NCI-H460 (cell line): ENCODE data around the gene SLC5A5. TPM values are rescaled to one million over a fixed set of nuclear protein-coding genes. Genes with fewer than 3 reads are reported as not detected.

ENCODE experiments used
- DNase-seq: peaks from one replicate; pipeline ENCODE4 v3.0.0-alpha.2; 2016; ENCODE audit warnings: low read depth; ENCODE audit errors: extremely low read depth
- total RNA-seq: library from RNA; depleted of rRNA; stranded (reverse); fragments of >200 nt; shearing (Covaris generic); gene quantifications from 2 replicates; pipeline ENCODE4 v1.2.3, GENCODE V29; 2014

SLC5A5 gene
- total RNA-seq, 1 experiment from 2014 or later, result 0.02 TPM

DNA sequence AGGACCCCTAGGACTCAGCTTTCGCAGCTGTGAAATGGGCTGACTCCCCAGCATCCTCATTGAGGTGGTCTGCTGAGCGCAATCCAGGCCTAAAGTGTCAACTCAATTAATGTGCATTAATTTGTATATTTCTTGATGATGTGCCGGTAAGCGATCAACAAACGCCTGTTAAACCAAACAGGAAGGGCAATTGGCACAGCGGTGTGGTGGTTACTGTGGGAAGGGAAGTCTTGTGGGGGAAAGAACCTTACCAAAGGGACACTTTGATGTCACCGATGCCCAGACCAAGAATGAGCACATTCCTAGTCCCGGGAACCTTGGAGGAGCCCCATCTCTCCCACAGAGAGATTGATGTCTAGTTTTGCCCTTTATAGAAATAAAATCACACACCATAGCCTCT lies 25.6 kb upstream of the SLC5A5 start:
- no peak for DNase-seq

DNA sequence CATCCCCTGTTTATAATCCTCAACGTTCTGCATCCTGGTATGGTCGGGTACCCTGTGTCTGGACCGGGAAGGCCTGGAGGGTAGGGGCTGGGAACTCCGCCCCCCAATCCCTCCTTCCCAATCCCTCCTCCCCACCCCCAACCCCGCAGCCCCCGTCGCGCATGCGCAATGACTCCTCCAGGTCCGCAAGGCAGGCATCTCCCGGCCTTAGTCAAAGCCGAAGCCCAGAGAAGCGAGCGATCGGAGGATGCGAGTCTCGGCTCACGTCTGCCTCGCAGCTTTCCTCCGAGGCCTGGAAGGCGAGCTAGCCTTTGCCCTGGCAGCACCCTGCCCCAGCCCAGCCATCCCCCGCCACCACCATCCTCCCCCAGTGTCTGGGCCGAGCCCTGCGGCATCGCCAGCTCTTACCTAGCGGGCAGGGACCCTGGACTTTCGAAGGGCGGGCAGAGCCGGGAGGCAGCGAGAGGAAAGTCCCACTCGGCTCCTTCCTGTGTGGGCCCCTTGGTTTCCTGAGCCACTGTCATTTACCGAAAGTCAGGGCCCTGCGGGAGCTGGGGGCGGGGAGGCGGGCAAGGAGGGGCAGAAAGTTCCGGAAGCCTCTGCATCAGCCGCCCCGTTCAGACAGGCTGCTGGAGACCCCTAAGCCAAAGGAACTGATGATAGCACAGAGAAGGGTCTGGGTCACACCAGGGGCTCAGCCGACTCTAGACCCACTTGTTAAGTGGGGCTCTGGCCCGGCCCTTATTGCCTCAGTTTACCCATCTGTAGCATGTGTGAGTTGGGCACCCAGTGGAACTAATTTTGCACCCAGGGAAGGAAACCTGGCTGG lies 24.0 kb upstream of the SLC5A5 start, which contains the start of gene JAK3:
JAK3 (minus strand) TSS at position 445 of the 829 bp plus-strand sequence. CDS start 3,565 bp downstream, outside the sequence.
- no peak for DNase-seq

DNA sequence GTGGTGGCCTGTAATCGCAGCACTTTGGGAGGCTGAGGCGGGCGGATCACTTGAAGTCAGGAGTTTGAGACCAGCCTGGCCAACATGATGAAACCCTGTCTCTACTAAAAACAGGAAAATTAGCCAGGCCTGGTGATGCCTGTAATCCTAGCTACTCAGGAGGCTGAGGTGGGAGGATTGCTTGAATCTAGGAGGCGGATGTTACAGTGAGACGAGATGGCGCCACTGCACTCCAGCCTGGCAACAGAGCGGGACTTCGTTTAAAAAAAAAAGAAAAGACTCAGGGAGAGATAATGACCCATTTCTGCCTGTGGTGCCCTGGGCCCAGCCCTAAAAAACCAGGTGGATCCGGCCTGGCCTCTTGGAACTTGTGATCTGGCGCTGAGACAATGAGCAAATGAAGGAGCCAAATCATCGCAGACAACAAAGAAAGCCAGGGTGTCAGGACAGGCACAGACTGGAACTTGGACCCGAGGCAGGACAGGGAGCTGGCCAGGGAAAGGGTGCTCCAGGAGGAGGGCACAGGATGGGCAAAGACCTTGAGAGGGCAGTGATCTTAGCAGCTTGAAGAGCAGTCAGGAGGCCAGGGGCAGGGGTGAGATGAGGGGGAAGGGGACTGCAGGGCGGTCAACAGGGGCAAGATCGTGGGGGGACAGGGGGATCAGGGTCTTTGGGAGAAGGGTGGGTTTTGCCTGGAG lies 23.0 kb upstream of the SLC5A5 start:
- no peak for DNase-seq

DNA sequence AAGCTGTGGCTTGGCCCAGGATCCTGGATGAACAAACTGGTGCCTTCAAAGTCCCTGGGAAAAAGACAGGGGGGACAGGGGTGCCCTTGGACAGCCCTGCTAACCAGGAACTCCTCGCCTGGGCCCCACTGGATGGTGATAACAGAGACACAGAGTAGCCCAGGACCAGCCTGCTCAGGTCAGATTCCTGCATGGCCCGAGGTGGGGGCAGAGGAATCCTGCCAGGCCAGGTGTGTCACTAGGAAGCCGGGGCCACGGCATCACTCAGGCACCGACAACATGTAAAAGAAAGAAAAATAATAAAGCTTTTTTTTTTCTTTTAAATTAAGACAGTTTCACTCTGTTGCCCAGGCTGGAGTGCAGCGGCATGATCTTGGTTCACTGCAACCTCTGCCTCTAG lies 17.7 kb upstream of the SLC5A5 start:
- no peak for DNase-seq

DNA sequence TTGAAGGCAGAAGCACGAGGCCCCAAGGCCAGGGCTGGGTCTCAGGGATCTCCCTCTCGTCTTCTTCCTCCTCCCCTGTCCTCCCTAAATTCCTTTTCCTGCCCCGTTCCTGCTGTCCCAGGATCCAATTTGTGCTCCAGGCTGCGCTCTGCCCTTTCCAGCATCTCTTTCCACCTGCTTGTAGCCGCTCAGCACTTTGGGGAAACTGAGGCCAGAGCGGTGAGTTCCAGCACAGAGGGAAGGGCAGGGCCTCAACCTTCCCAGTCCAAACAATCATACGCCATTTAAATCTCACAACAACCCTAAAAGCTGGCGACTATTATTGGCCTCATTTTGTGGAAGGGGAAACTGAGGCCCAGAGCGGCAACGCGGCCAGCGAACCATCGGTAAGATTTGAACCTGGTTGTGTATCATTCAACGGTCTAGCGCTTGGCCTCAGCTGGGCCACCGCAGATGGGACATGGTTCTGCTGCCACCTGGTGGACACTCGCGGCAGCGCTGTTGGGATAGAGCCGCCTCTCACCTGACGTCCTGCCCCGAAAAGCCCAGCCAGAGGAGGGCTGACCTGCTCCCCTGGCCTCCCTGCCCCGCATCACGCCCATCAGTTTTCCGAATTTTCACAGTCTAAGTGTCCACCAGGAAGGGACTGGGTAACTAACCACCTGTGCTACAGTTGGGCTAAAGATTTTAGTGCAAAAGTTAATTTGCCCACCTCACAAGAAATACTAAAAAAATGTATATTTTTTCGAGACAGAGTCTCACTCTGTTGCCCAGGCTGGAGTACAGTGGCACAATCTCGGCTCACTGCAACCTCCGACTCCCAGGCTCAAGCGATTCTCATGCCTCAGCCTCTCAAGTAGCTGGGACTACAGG lies 16.2 kb upstream of the SLC5A5 start:
- DNase-seq, result peak; percentile 64

DNA sequence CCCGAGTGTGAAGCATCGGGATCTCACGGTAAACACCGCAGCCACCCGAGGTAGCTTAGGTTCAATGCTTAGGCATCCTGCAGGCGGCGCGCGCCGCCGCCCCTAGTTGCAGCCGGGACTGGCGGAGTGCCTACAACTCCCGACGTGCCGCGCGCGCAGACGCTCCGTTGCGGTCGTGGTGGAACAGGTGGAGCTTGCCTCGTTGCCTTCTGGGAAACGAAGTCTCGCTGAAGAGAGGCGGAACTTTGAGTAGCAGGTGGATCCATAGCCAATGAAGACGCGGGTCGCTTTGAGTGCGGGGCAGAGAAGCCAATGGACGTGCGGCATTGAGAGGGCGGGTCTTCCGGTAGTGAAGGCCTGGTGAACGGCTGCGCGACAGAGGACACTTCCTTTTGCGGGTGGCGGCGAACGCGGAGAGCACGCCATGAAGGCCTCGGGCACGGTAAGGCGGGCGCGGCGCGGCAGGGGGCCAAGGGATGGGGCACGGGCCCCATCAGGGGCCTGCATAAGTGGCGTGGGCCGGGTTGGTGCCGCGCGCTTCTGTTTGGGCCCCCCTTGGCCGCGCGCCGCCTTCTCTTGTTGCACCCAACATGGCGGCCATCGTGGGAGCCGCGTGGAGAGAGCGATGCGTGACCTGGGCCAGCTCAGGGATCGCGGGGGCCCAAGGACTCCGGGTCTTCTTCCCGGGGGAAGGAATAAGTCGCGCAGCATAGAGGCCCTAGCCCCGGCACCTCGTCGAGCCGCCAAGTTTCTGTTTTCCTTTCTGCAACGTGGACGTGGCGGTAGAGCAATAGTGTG lies 12.0 kb upstream of the SLC5A5 start, which contains the start of gene RPL18A:
RPL18A (plus strand) TSS at position 378 of the 798 bp plus-strand sequence; CDS start at position 425, 47 bp downstream.
- DNase-seq, result peak; percentile 99

DNA sequence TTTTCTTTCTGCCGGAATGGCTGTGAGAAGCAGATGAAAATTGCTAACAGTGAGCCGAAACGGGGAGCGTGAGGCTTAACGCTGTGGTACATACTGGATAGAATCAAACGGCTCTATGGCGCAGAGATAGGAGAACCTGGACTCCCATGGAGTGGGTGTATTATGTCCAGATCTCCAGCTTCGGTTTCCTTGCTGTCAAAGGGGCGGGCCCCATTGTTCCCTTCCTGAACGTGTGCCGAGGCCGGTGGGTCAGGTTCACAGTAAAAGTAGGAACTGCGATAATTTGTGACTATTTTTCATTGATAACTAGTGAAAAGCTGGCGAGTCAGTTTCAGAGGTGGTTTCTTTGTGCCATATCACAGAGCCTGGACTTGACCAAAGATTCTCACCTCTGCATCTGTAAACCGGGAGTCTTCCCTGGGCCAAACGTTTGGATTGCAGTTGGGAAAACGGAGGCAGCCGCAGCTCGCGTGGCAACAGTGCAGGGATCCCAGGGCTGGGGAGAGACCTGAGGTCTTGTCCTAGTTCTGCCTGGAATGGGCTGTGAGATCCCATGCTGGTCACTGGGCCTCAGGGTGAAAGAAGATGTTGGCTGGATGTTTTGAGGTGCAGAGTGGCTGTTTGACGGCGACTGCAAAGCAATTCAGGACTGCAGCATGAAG lies 11.3 kb upstream of the SLC5A5 start:
- DNase-seq, result no peak

DNA sequence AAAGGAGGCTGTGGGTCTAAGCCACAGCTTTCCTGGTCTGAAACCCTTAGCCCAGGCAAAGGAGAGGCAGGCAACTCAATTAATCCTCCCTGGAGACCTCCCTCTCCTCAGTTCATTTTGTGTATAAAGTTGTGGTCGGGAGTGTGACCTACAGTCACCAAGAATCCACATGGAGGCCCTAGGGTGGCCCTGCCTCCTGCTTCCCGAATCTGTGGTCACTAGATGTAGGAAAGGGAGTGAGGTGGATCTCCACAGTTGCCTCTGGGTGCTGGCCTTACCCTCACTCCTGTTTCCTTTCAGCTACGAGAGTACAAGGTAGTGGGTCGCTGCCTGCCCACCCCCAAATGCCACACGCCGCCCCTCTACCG lies 10.8 kb upstream of the SLC5A5 start:
- no peak for DNase-seq

DNA sequence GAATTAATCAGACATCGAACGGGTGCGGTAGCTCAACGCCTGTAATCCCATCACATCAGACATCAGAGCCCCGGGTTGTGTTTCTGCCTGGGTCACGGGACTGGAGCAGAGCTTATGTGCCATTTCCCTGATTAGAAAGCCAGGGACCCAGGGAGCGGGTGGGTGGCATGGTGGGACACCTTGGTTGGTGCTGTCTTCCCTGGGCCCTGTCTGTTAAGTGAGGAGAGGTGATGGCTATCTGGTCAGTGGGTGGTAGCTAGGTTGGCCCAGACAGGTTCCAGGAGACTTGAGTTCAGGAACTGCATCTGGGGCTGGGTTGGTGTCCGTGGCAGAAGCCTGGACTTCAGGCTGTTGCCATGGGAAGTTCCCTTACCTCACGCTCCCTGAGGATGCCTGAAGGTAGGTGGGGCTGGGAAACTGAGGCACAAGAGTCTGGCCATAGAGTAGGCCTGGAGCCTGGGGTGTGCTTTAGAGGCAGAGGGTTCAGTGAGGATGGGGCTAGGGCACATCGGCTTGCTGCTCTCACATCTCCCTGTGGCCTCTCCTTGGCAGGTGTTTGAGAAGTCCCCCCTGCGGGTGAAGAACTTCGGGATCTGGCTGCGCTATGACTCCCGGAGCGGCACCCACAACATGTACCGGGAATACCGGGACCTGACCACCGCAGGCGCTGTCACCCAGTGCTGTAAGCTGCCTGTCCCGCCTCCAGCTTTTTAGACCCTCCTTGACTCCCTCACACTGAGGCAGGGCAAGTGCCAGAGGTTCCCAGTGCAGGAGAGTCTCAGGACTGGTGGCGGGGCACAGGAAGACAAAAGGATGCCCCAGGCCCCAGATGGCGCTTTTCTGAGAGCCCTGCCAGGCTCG lies 10.0 kb upstream of the SLC5A5 start:
- DNase-seq, result no peak

DNA sequence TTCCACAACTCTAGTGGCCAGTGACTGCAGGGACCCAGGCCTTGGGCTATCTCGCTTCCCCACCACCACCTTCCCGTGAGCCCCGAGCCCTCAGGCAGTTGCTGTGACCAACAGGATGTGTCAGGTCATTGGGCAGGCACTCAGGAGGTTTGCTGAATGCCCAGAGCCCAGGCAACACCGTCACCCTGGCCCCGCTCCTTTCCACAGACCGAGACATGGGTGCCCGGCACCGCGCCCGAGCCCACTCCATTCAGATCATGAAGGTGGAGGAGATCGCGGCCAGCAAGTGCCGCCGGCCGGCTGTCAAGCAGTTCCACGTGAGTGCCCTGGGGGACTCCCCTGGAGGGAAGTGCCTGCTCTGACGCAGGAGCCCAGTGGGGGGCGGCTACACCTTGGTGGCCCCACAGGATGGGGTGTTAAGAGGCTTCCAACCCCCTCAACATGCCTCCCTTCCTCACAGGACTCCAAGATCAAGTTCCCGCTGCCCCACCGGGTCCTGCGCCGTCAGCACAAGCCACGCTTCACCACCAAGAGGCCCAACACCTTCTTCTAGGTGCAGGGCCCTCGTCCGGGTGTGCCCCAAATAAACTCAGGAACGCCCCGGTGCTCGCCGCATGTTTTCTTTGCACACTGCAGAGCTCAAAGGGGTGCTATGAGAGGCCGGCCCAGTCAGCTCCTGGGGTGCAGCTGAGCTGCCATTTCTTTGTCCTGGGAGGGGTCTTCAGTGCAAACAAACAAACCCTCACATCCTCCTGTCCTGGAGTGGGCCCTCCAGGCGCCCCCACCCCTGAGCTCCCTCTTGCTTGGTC lies 8.8 kb upstream of the SLC5A5 start:
- no peak for DNase-seq

DNA sequence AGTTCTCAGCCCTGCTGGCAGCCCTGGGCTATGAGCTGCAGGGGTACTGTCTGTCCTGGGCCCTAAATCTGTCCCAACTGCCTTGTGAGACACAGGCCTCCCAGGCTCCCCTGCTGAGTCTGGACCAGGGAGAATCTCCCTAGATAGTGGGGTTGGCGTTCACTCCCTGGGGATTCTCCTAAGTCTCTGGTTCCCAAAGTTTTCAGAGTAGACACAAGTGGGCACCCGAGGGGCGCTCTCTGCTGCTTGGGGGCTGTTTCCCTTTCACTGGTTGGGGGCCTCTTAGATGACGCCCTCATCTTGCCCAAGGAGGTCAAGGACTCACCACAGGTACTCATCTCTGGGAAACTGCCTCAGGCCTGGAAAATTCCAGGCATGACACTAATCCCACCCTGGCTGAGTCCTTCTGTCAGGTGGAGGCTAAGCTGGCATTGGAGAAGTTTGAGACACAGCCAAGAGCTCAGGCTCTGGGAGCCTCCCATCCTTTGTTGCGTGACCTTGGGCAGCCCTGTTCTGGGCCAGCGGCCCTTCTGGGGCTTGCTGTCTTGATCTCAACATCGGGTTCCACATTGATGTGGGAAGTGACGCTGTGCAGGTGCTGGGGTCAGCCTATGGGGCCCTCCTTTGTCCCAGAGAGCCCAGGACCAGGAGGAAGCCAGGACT lies 8.1 kb upstream of the SLC5A5 start:
- no peak for DNase-seq

DNA sequence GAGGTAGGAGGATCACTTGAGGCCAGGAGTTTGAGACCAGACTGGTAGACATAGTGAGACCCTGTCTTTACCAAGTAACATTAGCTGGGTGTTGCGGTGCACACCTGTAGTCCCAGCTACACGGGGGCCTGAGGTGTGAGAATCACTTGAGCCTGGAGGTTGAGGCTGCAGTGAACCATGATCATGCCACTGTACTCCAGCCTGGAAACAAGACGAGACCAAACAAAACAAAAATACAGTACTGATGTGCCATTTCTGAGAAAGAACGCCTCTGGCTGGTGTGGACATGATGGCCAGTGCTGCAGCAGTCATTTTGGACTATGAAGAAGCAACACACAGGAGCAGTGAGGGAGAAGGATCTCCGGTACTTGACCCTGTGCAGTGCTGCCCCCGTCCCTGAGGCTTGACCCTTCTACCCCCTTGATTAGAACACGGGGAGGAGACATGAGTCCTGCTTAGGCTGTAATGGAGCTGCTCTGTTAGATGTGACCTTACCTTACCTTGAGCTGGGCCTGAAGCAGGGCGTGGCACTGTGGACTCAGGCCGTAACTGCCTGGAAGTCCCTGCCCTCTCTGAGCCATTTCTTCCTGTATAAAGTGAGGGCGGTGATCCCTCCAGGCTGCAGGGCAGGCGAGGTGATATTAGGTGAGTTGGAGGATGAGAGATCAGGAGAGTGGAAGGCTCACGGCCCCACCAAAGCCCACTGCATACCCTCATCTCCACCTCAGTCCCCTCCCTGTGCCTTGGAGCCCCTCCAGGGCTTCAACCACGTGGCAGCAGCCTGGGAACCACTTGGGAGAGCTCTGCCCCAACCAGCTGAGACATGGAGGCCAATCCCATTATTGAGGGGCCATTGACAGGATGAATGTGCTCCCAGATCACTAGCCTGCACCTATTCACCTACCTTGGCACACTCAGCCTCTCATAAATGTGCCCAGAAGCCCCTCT lies 6.1 kb upstream of the SLC5A5 start:
- DNase-seq, result no peak

DNA sequence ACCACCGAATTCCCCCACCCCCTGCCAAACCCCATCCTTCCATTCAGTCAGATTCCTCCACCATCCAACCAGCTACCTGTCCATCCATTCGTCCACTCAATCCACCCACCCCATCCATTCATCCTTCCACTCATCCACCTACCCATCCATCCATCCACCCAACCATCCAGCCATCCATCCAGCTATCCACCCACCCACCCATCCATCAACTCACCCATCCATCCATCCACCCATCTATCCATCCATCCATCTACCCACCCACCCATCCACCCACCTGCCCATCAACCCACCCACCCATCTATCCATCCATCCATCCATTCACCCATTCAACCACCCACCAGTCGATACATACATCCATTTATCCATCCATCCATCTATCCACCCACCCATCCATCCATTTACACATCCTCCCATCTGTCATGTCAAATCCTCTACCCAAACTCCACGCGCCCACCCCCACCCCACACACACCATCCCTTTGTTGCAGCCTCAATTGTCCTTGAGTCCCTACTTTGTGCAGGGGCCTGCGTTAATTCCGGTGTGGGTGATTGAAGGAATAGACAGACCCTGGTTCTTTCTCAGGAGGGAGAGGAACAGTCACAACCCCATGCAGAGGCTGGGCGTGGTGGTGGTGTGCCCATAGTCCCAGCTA lies 5.3 kb upstream of the SLC5A5 start:
- no peak for DNase-seq

DNA sequence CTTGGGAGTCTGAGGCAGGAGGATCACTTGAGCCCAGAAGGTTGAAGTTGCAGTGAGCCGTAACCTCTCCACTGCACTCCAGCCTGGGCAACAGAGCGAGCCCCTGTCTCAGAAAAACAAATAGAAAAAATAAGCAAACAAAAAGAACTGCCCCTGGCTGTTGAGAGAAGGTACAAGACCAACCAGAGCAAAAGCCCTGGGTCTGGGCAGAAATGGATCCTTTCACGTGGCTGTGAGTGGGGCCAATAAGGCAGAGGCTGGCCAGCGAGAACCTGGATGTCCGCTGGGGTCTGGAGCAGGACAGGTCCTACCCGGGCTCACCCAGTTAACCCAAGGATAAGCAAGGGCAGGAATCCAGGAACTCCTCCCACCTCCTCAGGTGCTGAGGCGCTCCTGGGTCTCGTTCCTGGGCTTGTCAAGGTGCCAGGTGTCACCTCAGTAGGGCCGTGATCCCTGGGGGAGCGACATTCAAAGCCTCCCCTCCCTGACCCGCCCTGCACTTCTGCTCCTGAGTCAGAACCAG lies 4.7 kb upstream of the SLC5A5 start:
- no peak for DNase-seq

DNA sequence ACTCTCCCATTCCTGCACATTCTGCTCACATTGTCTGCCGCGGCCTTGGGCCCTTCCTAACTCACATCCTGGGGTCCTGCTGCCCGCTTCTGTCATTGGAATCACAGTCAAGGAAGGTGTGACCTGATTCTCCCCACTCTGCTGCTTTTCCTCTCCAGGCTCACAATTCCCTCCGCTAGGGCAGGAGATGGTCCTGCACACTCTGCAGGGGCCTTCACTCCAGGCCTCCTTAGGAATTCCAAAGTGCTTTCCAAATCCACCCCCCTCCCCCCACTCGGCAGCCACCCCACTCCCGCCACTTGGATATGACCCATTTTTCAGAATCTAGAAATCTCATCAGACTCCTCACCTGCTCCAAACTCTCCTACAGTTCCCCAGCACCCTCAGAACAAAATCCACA lies 3.1 kb upstream of the SLC5A5 start:
- DNase-seq, result no peak
